Activated CD8-positive, alpha-beta T cell treated with anti-CD3 and anti-CD28 coated beads, Interleukin-2, amount 10 ng/mL, durations not matched to agents 7 days and 5 days (primary cell): ENCODE results near the gene STMN3. TPM values are rescaled to one million over a fixed set of nuclear protein-coding genes. Genes with fewer than 3 reads are reported as not detected.
A peak's percentile ranks its signal among the peaks of the same experiment; 100 is the strongest.

Experiments
- ATAC-seq: fragments of 150-1000 bp; cut with Tn5 transposase; one replicate; pipeline ENCODE4 v1.10.0; 2021; ENCODE audit warnings: moderate library complexity
- CTCF ChIA-PET: fragments of 350-600 bp; sonication (Branson Sonifier 250); formaldehyde crosslinking; loops from one replicate; lab custom pipeline; 2021; ENCODE audit warnings: antibody characterized with exemption; lab: Charles Lee
- POLR2A ChIA-PET: fragments of 350-600 bp; sonication (Branson Sonifier 250); formaldehyde crosslinking; loops from one replicate; lab custom pipeline; 2021; ENCODE audit warnings: antibody characterized with exemption; lab: Charles Lee
- DNase-seq: peaks from one replicate; pipeline ENCODE4 v3.0.0-alpha.2; 2020
- H3K27ac Mint-ChIP-seq: one replicate; pipeline ENCODE4 v1.8.0; 2021; ENCODE audit warnings: mild to moderate bottlenecking, mixed read lengths
- H3K27me3 Mint-ChIP-seq: one replicate; pipeline ENCODE4 v1.8.0; 2021; ENCODE audit warnings: low read depth, mixed read lengths
- H3K36me3 Mint-ChIP-seq: one replicate; pipeline ENCODE4 v1.8.0; 2021; ENCODE audit warnings: low read depth, mixed read lengths
- H3K4me1 Mint-ChIP-seq: one replicate; pipeline ENCODE4 v1.8.0; 2021; ENCODE audit warnings: low read depth, mixed read lengths
- H3K4me3 Mint-ChIP-seq: one replicate; pipeline ENCODE4 v1.8.0; 2021; ENCODE audit warnings: mild to moderate bottlenecking, mixed read lengths
- H3K9me3 Mint-ChIP-seq: one replicate; pipeline ENCODE4 v1.8.0; 2022; ENCODE audit warnings: mixed read lengths; ENCODE audit not compliant: insufficient read depth
- total RNA-seq, 2 experiments: library from RNA; stranded (reverse); gene quantifications; one replicate each; pipeline ENCODE4 v1.2.3, GENCODE V29; 2021

The STMN3 gene
- total RNA-seq: 10 to 100 TPM; 13.1 to 13.3 TPM

GRCh38 chr20:63653041-63653973 is at the start of gene STMN3:
TSS of gene STMN3 (minus strand) at chr20:63653424. CDS start at chr20:63653345, 79 bp downstream.
- H3K27ac Mint-ChIP-seq: peak within 1 kb of the TSS; percentile 63
- H3K27me3 Mint-ChIP-seq: peaks cover 6% of the 10 kb centered on the region
- DNase-seq: peak; percentile 82
- H3K4me1 Mint-ChIP-seq: peaks cover 32% of the 10 kb centered on the region
- ATAC-seq: peak; percentile 45
- peaks cover 3% of the 10 kb centered on the region for H3K36me3 Mint-ChIP-seq
- ChIA-PET POLR2A (interaction anchor here (0.9 to 1.1 kb wide), 3 partner anchors 26 to 79 kb away, joined by 3 read pairs; partner anchors contain the start of gene HELZ2), CTCF (interaction anchor here (1.0 to 1.6 kb wide), 2 partner anchors 11 to 83 kb away, joined by 3 to 4 read pairs; partner anchors contain the start of gene LIME1)
- no peaks in the 10 kb centered on the region for H3K9me3 Mint-ChIP-seq
- H3K4me3 Mint-ChIP-seq: peak within 1 kb of the TSS; percentile 75

- DNase-seq: no peak
- no peak for ATAC-seq
- Mint-ChIP-seq H3K4me1 (peaks cover 16% of the 10 kb centered on the region), H3K27me3 (no peaks in the 10 kb centered on the region), H3K9me3 (no peaks in the 10 kb centered on the region), H3K4me3 (no peak overlapping the region), H3K27ac (no peak overlapping the region), H3K36me3 (peaks cover 27% of the 10 kb centered on the region)
- CTCF ChIA-PET: no interaction called here
- POLR2A ChIA-PET: no interaction called here
Observed at GRCh38 chr20:63702036-63702665, 48.9 kb upstream of the STMN3 start.

GRCh38 chr20:63701329-63702035 is 48.3 kb upstream of the STMN3 start:
- no peaks in the 10 kb centered on the region for H3K9me3 Mint-ChIP-seq
- DNase-seq: no peak

DNA sequence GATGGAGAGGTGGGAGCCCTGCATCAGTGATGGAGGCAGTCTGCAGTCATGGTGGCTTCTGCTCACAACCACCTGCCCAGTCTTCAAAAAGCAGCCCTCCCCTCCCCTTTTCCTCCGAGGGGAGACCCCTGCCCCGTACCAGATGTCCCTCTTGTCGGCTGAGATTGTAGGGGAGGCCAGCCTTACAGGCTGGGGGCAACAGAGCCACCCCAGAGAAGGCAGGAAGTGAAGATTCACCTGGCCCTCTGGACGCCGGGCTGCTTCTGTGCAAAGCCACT is 47.8 kb upstream of the STMN3 start:
- Mint-ChIP-seq H3K9me3 (no peaks in the 10 kb centered on the region), H3K4me3 (no peak overlapping the region), H3K27me3 (no peaks in the 10 kb centered on the region), H3K36me3 (peaks cover 16% of the 10 kb centered on the region), H3K27ac (no peak overlapping the region), H3K4me1 (peaks cover 11% of the 10 kb centered on the region)
- DNase-seq: no peak
- ChIA-PET POLR2A (no interaction called here), CTCF (interaction anchor here (0.9 kb wide), 1 partner anchor 35 kb away, joined by 3 read pairs; the partner anchor contains the start of gene LIME1)
- ATAC-seq: no peak

More at GRCh38 chr20:63701329-63702035, 48.3 kb upstream of the STMN3 start:
- Mint-ChIP-seq H3K36me3 (peaks cover 20% of the 10 kb centered on the region), H3K4me3 (no peak overlapping the region), H3K27me3 (no peaks in the 10 kb centered on the region), H3K4me1 (peaks cover 12% of the 10 kb centered on the region), H3K27ac (no peak overlapping the region)
- ChIA-PET POLR2A (no interaction called here), CTCF (interaction anchor here (0.9 kb wide), 1 partner anchor 35 kb away, joined by 3 read pairs; the partner anchor contains the start of gene LIME1)
- no peak for ATAC-seq

- H3K4me3 Mint-ChIP-seq: no peak overlapping the region
- no peak for ATAC-seq
- ChIA-PET CTCF (interaction anchor here (0.9 kb wide), 1 partner anchor 36 kb away, joined by 3 read pairs; the partner anchor contains the start of gene LIME1), POLR2A (no interaction called here)
- H3K27me3 Mint-ChIP-seq: no peaks in the 10 kb centered on the region
- peaks cover 9% of the 10 kb centered on the region for H3K4me1 Mint-ChIP-seq
- H3K27ac Mint-ChIP-seq: no peak overlapping the region
- no peak for DNase-seq
- no peaks in the 10 kb centered on the region for H3K9me3 Mint-ChIP-seq
- peaks cover 12% of the 10 kb centered on the region for H3K36me3 Mint-ChIP-seq
Observed at GRCh38 chr20:63700199-63701050, 47.2 kb upstream of the STMN3 start.

- peaks cover 9% of the 10 kb centered on the region for H3K4me1 Mint-ChIP-seq
- CTCF ChIA-PET: no interaction called here
- H3K27ac Mint-ChIP-seq: no peak overlapping the region
- H3K27me3 Mint-ChIP-seq: no peaks in the 10 kb centered on the region
- ATAC-seq (no peak), DNase-seq (no peak)
- POLR2A ChIA-PET: interaction anchor here (1.5 kb wide), 1 partner anchor 9 kb away, joined by 6 read pairs; the partner anchor contains the start of genes ARFRP1 and ZGPAT
- H3K4me3 Mint-ChIP-seq: no peak overlapping the region
- peaks cover 7% of the 10 kb centered on the region for H3K36me3 Mint-ChIP-seq
- no peaks in the 10 kb centered on the region for H3K9me3 Mint-ChIP-seq
Observed at GRCh38 chr20:63699466-63700198, 46.4 kb upstream of the STMN3 start.

- Mint-ChIP-seq H3K9me3 (no peaks in the 10 kb centered on the region), H3K27ac (no peak overlapping the region), H3K36me3 (peaks cover 11% of the 10 kb centered on the region), H3K4me1 (peaks cover 9% of the 10 kb centered on the region), H3K4me3 (no peak overlapping the region), H3K27me3 (no peaks in the 10 kb centered on the region)
- ChIA-PET CTCF (interaction anchor here (2.3 kb wide), 1 partner anchor 9 kb away, joined by 9 read pairs; the partner anchor contains the start of genes ARFRP1 and ZGPAT), POLR2A (interaction anchor here (1.5 kb wide), 1 partner anchor 9 kb away, joined by 6 read pairs; the partner anchor contains the start of genes ARFRP1 and ZGPAT)
- ATAC-seq (no peak), DNase-seq (no peak)
Observed at GRCh38 chr20:63698739-63699465, 45.7 kb upstream of the STMN3 start.

DNA sequence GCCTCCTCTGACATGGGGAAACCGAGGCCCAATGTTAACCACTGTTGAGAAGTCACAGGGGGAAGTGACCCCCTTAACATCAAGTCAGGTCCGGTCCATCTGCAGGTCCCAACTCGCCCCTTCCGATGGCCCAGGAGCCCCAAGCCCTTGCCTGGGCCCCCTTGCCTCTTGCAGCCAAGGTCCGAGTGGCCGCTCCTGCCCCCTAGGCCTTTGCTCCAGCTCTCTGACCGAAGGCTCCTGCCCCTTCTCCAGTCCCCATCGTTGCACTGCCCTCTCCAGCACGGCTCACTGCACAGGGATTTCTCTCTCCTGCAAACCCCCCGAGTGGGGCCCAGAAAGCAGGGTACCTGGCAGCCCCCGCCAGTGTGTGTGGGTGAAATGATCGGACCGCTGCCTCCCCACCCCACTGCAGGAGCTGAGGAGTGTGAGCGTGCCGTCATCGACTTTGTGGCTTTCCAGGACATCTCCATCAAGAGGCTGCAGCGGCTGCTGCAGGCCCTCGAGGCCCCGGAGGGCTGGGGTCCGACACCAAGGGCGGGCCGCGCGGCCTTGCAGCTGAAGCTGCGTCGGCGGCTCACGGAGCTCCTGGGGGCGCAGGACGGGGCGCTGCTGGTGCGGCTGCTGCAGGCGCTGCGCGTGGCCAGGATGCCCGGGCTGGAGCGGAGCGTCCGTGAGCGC is 44.8 kb upstream of the STMN3 start:
- ATAC-seq (no peak), DNase-seq (no peak)
- H3K27ac Mint-ChIP-seq: no peak overlapping the region
- H3K4me1 Mint-ChIP-seq: peaks cover 9% of the 10 kb centered on the region
- CTCF ChIA-PET: interaction anchor here (2.3 kb wide), 1 partner anchor 10 kb away, joined by 9 read pairs; the partner anchor contains the start of genes ARFRP1 and ZGPAT
- POLR2A ChIA-PET: interaction anchor here (0.7 to 1.5 kb wide), 2 partner anchors 10 to 172 kb away, joined by 3 to 6 read pairs; partner anchors contain the start of genes ARFRP1 and ZGPAT
- no peak overlapping the region for H3K4me3 Mint-ChIP-seq
- peaks cover 15% of the 10 kb centered on the region for H3K36me3 Mint-ChIP-seq
- H3K9me3 Mint-ChIP-seq: no peaks in the 10 kb centered on the region
- H3K27me3 Mint-ChIP-seq: no peaks in the 10 kb centered on the region

DNA sequence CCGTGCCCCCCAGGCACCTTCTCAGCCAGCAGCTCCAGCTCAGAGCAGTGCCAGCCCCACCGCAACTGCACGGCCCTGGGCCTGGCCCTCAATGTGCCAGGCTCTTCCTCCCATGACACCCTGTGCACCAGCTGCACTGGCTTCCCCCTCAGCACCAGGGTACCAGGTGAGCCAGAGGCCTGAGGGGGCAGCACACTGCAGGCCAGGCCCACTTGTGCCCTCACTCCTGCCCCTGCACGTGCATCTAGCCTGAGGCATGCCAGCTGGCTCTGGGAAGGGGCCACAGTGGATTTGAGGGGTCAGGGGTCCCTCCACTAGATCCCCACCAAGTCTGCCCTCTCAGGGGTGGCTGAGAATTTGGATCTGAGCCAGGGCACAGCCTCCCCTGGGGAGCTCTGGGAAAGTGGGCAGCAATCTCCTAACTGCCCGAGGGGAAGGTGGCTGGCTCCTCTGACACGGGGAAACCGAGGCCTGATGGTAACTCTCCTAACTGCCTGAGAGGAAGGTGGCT is 44.2 kb upstream of the STMN3 start:
- Mint-ChIP-seq H3K9me3 (no peaks in the 10 kb centered on the region), H3K27ac (peak overlapping the region; percentile 20), H3K27me3 (no peaks in the 10 kb centered on the region), H3K4me1 (peaks cover 9% of the 10 kb centered on the region), H3K4me3 (no peak overlapping the region), H3K36me3 (peaks cover 19% of the 10 kb centered on the region)
- ChIA-PET CTCF (interaction anchor here (2.3 kb wide), 1 partner anchor 10 kb away, joined by 9 read pairs; the partner anchor contains the start of genes ARFRP1 and ZGPAT), POLR2A (interaction anchor here (0.6 to 0.7 kb wide), 2 partner anchors 159 to 171 kb away, joined by 3 read pairs; no protein-coding TSS in a partner anchor)
- DNase-seq: no peak
- no peak for ATAC-seq
